H9 (cell line): ENCODE results near the gene SELENOF. TPM values are rescaled to one million over a fixed set of nuclear protein-coding genes. Genes with fewer than 3 reads are reported as not detected.

Source experiments
- DNase-seq: peaks from one replicate; pipeline ENCODE4 v3.0.0-alpha.2; 2017
- H2AFZ ChIP-seq: one replicate; pipeline ENCODE4 v1.6.1; 2013; ENCODE audit warnings: mild to moderate bottlenecking, low read length, control low read depth, moderate library complexity
- H2AK5ac ChIP-seq: 2 replicates; pipeline ENCODE4 v1.6.1; 2013; ENCODE audit warnings: low read length, control low read depth, mixed read lengths; ENCODE audit not compliant: insufficient read length
- H2BK120ac ChIP-seq: one replicate; pipeline ENCODE4 v1.6.1; 2013; ENCODE audit warnings: low read depth, mild to moderate bottlenecking, low read length, control low read depth, inconsistent platforms; ENCODE audit not compliant: poor library complexity, severe bottlenecking
- H2BK12ac ChIP-seq: 2 replicates; pipeline ENCODE4 v1.6.1; 2013; ENCODE audit warnings: low read length, control low read depth, mixed read lengths, low read depth; ENCODE audit not compliant: insufficient read length
- H2BK15ac ChIP-seq: 2 replicates; pipeline ENCODE4 v1.6.1; 2013; ENCODE audit warnings: low read depth, low read length, control low read depth
- H2BK20ac ChIP-seq: one replicate; pipeline ENCODE4 v1.6.1; 2013; ENCODE audit warnings: low read depth, mild to moderate bottlenecking, low read length, control low read depth, inconsistent platforms; ENCODE audit not compliant: poor library complexity, severe bottlenecking
- H2BK5ac ChIP-seq: 2 replicates; pipeline ENCODE4 v1.6.1; 2013; ENCODE audit warnings: low read length, control low read depth, mixed read lengths; ENCODE audit not compliant: insufficient read length
- H3K14ac ChIP-seq: 2 replicates; pipeline ENCODE4 v1.6.1; 2013; ENCODE audit warnings: low read length, control low read depth; ENCODE audit not compliant: insufficient read depth
- H3K18ac ChIP-seq: 2 replicates; pipeline ENCODE4 v1.6.1; 2013; ENCODE audit warnings: low read depth, mild to moderate bottlenecking, mixed read lengths, low read length, control low read depth; ENCODE audit not compliant: insufficient read length
- H3K23ac ChIP-seq: 2 replicates; pipeline ENCODE4 v1.6.1; 2013; ENCODE audit warnings: low read length, control low read depth, mixed read lengths, low read depth; ENCODE audit not compliant: insufficient read length
- H3K23me2 ChIP-seq: 2 replicates; pipeline ENCODE4 v1.6.1; 2013; ENCODE audit warnings: low read depth, mild to moderate bottlenecking, mixed read lengths, low read length, control low read depth; ENCODE audit not compliant: insufficient read length, poor library complexity, severe bottlenecking
- H3K27ac ChIP-seq: 2 replicates; pipeline ENCODE4 v1.5.1; 2013; ENCODE audit warnings: low read length, control low read depth, mixed read lengths, low read depth; ENCODE audit not compliant: insufficient read length
- H3K27me3 ChIP-seq: 2 replicates; pipeline ENCODE4 v1.6.1; 2013; ENCODE audit warnings: low read length, control low read depth, inconsistent platforms; ENCODE audit not compliant: insufficient read depth
- H3K4ac ChIP-seq: 2 replicates; pipeline ENCODE4 v1.6.1; 2013; ENCODE audit warnings: low read depth, mild to moderate bottlenecking, control low read depth, inconsistent platforms, low read length, moderate library complexity
- H3K4me1 ChIP-seq: 2 replicates; pipeline ENCODE4 v1.6.1; 2013; ENCODE audit warnings: low read length, control low read depth, inconsistent platforms; ENCODE audit not compliant: insufficient read depth
- H3K4me2 ChIP-seq: 2 replicates; pipeline ENCODE4 v1.6.1; 2013; ENCODE audit warnings: low read length, control low read depth, mixed read lengths; ENCODE audit not compliant: insufficient read length, insufficient read depth
- H3K56ac ChIP-seq: 2 replicates; pipeline ENCODE4 v1.6.1; 2013; ENCODE audit warnings: low read depth, mild to moderate bottlenecking, mixed read lengths, low read length, control low read depth; ENCODE audit not compliant: insufficient read length
- H3K79me1 ChIP-seq: 2 replicates; pipeline ENCODE4 v1.6.1; 2013; ENCODE audit warnings: low read depth, mild to moderate bottlenecking, moderate library complexity, low read length, control low read depth, inconsistent platforms; ENCODE audit not compliant: insufficient read depth, poor library complexity, severe bottlenecking
- H3K79me2 ChIP-seq: 2 replicates; pipeline ENCODE4 v1.6.1; 2013; ENCODE audit warnings: low read length, control low read depth, inconsistent platforms; ENCODE audit not compliant: insufficient read depth
- H3K9ac ChIP-seq: 2 replicates; pipeline ENCODE4 v1.6.1; 2013; ENCODE audit warnings: low read length, control low read depth, mixed read lengths; ENCODE audit not compliant: insufficient read length; ENCODE audit errors: extremely low read depth
- H3K9me3 ChIP-seq: one replicate; pipeline ENCODE4 v1.6.1; 2013; ENCODE audit warnings: low read depth, low read length, inconsistent platforms; ENCODE audit not compliant: control insufficient read depth
- H3T11ph ChIP-seq: one replicate; pipeline ENCODE4 v1.6.1; 2013; ENCODE audit warnings: mild to moderate bottlenecking, low read length, control low read depth, inconsistent platforms
- H4K20me1 ChIP-seq: one replicate; pipeline ENCODE4 v1.6.1; 2013; ENCODE audit not compliant: control insufficient read depth, insufficient read length, insufficient read depth
- H4K5ac ChIP-seq: 2 replicates; pipeline ENCODE4 v1.6.1; 2013; ENCODE audit warnings: low read depth, mild to moderate bottlenecking, mixed read lengths, low read length, control low read depth; ENCODE audit not compliant: insufficient read length
- H4K8ac ChIP-seq: replicated peaks from 2 replicates; pipeline ENCODE4 v1.6.1; 2013; ENCODE audit warnings: low read length, control low read depth, mixed read lengths, low read depth; ENCODE audit not compliant: insufficient read length
- H4K91ac ChIP-seq: 2 replicates; pipeline ENCODE4 v1.6.1; 2013; ENCODE audit warnings: low read depth, mild to moderate bottlenecking, moderate library complexity, mixed read lengths, low read length, control low read depth; ENCODE audit not compliant: insufficient read length
- H3K27ac Mint-ChIP-seq, 3 experiments: 2 replicates in 2 of 3; 3 replicates in 1 of 3; pipeline ENCODE4 v1.8.0; 2020 to 2021; ENCODE audit warnings: mixed read lengths in 3 of 3, mild to moderate bottlenecking in 1 of 3, moderate library complexity in 1 of 3
- H3K27me3 Mint-ChIP-seq: 2 replicates; pipeline ENCODE4 v1.8.0; 2021; ENCODE audit warnings: low read depth, mild to moderate bottlenecking, moderate library complexity, mixed read lengths
- H3K36me3 Mint-ChIP-seq, 3 experiments: 2 replicates in 2 of 3; 3 replicates in 1 of 3; pipeline ENCODE4 v1.8.0; 2020 to 2021; ENCODE audit warnings: low read depth in 3 of 3, mixed read lengths in 3 of 3; ENCODE audit not compliant: insufficient read depth in 1 of 3
- H3K4me1 Mint-ChIP-seq, 2 experiments: 2 replicates each; pipeline ENCODE4 v1.8.0; 2020; ENCODE audit warnings: mixed read lengths in 2 of 2
- H3K4me3 Mint-ChIP-seq, 2 experiments: 2 replicates in 1 of 2; 3 replicates in 1 of 2; pipeline ENCODE4 v1.8.0; 2020 to 2021; ENCODE audit warnings: mild to moderate bottlenecking in 2 of 2, mixed read lengths in 2 of 2, moderate library complexity in 1 of 2
- H3K9me3 Mint-ChIP-seq, 2 experiments: 2 replicates in 1 of 2; 3 replicates in 1 of 2; pipeline ENCODE4 v1.8.0; 2020; ENCODE audit warnings: mild to moderate bottlenecking in 2 of 2, mixed read lengths in 2 of 2, moderate library complexity in 1 of 2
- CTCF ChIP-seq: fragments of 200-600 bp; sonication (generic); conservative IDR thresholded peaks from 3 replicates; pipeline ENCODE4 v1.8.0; 2021; ENCODE audit warnings: antibody characterized with exemption, mild to moderate bottlenecking
- WGBS: extraction: QIAGEN DNeasy Blood & Tissue Kit; methylation state at CpG from one replicate; pipeline ENCODE4 v1.1.7; 2013; ENCODE audit warnings: missing lambda C conversion rate, low lambda C conversion rate, mixed read lengths; ENCODE audit not compliant: insufficient read length; ENCODE audit errors: extremely low coverage; 5-methylcytosine and 5-hydroxymethylcytosine counted together
- total RNA-seq: library from RNA; stranded (reverse); gene quantifications from 2 replicates; pipeline ENCODE4 v1.2.1, GENCODE V29; 2021

The SELENOF gene
- total RNA-seq, 1 experiment from 2014 or later: 143 TPM

GRCh38 chr1:86828024-86828423 is 85.9 kb downstream of the SELENOF start:
- Mint-ChIP-seq H3K4me3 (no peak overlapping the region), H3K27ac (peak overlapping the region in 2 of 3 experiments; percentile 24 to 27; a peak in 1 of 7 replicates), H3K27me3 (no peaks in the 10 kb centered on the region), H3K9me3 (no peaks in the 10 kb centered on the region; a peak in 1 of 5 replicates), H3K4me1 (peaks cover 13 to 17% of the 10 kb centered on the region in 2 experiments), H3K36me3 (no peaks in the 10 kb centered on the region; a peak in 1 of 7 replicates)
- H3T11ph ChIP-seq: no peak overlapping the region
- H3K4me1 ChIP-seq: no peaks in the 10 kb centered on the region
- H3K23me2 ChIP-seq: no peaks in the 10 kb centered on the region
- no peaks in the 10 kb centered on the region for H3K79me2 ChIP-seq
- H3K56ac ChIP-seq: no peak overlapping the region
- no peak overlapping the region for H2AFZ ChIP-seq
- no CpG with 5 or more reads among the region's 3 CpGs for WGBS
- no peaks in the 10 kb centered on the region for H4K20me1 ChIP-seq
- no peak overlapping the region for H3K14ac ChIP-seq
- H4K91ac ChIP-seq: no peak overlapping the region
- H2BK5ac ChIP-seq: no peak overlapping the region
- H3K9me3 ChIP-seq: no peaks in the 10 kb centered on the region
- no peak overlapping the region for H3K23ac ChIP-seq
- no peak overlapping the region for H4K5ac ChIP-seq
- H2BK120ac ChIP-seq: no peak overlapping the region
- no peak overlapping the region for H2BK20ac ChIP-seq
- no peak overlapping the region for H4K8ac ChIP-seq
- H2BK12ac ChIP-seq: no peak overlapping the region
- DNase-seq: no peak
- no peaks in the 10 kb centered on the region for H3K79me1 ChIP-seq
- no peak overlapping the region for H3K27ac ChIP-seq
- H3K27me3 ChIP-seq: 0 out of 2 replicates have a peak, but pooled peaks cover 2% of the 10 kb centered on the region
- TF ChIP-seq CTCF: no peak
- H3K9ac ChIP-seq: no peak overlapping the region
- H3K4ac ChIP-seq: no peak overlapping the region
- H3K18ac ChIP-seq: no peak overlapping the region
- no peak overlapping the region for H3K4me2 ChIP-seq
- no peak overlapping the region for H2AK5ac ChIP-seq
- H2BK15ac ChIP-seq: no peak overlapping the region
